Mesenteric fat pad (tissue), 1 donor: ENCODE results near the gene PRDM16. TPM values are rescaled to one million over a fixed set of nuclear protein-coding genes. Genes with fewer than 3 reads are reported as not detected.

Experiments
- DNase-seq: peaks from one replicate; pipeline ENCODE4 v3.0.0-alpha.2; 2020; ENCODE audit warnings: low spot score
- total RNA-seq: library from RNA; stranded (reverse); fragmentation: NEBNext Ultra II Directional; extraction: Animal tissue kit (Norgen Biotek cat#: 25700); gene quantifications from one replicate; pipeline ENCODE4 v1.2.1, GENCODE V29; 2021
- donor health status: DM: yes; HTN: yes; CAD: no.

PRDM16 gene
- total RNA-seq, 1 donor from 2014 or later = 3.9 TPM

- DNase-seq = no peak
These were observed 246.7 kb downstream of the PRDM16 start for GRCh38 chr1:3315399-3316339.

GRCh38 chr1:3316340-3316943, 247.4 kb downstream of the PRDM16 start:
- DNase-seq = no peak

GRCh38 chr1:3317456-3317855, 248.5 kb downstream of the PRDM16 start:
- no peak for DNase-seq

- DNase-seq = no peak
These were observed 249.3 kb downstream of the PRDM16 start for GRCh38 chr1:3318329-3318728.

GRCh38 chr1:3319874-3320245, 250.9 kb downstream of the PRDM16 start:
- DNase-seq = no peak

GRCh38 chr1:3320246-3321152, 251.5 kb downstream of the PRDM16 start:
- no peak for DNase-seq

GRCh38 chr1:3321559-3322449, 252.8 kb downstream of the PRDM16 start:
- DNase-seq = no peak

- no peak for DNase-seq
These were observed 253.5 kb downstream of the PRDM16 start for GRCh38 chr1:3322450-3323020.

- DNase-seq = no peak
These were observed 254.2 kb downstream of the PRDM16 start for GRCh38 chr1:3323021-3323795.

GRCh38 chr1:3323796-3324703, 255.0 kb downstream of the PRDM16 start:
- no peak for DNase-seq

- DNase-seq = no peak
These were observed 255.9 kb downstream of the PRDM16 start for GRCh38 chr1:3324704-3325535.

- DNase-seq = no peak
These were observed 257.7 kb downstream of the PRDM16 start for GRCh38 chr1:3326516-3327388.

- DNase-seq = no peak
These were observed 258.3 kb downstream of the PRDM16 start for GRCh38 chr1:3327389-3327702.

- DNase-seq = no peak
These were observed 259.1 kb downstream of the PRDM16 start for GRCh38 chr1:3327936-3328590.

- no peak for DNase-seq
These were observed 260.8 kb downstream of the PRDM16 start for GRCh38 chr1:3329640-3330281.
